Measurements from ENCODE around the gene MEGF10. TPM values are rescaled to one million over a fixed set of nuclear protein-coding genes. Genes with fewer than 3 reads are reported as not detected.
A peak's percentile ranks its signal among the peaks of the same experiment; 100 is the strongest.
"Not testable (repeated sequence)": the region's sequence is repeated elsewhere in the genome, so short reads cannot be mapped to it uniquely, and the experiment has no call there.

The MEGF10 gene
- under 1 TPM; 0.49 to 0.92 TPM for total RNA-seq
- long read RNA-seq, result 0 reads

- DNase-seq, result peak in 1 of 2 donors; percentile 33
Measured at GRCh38 chr5:127290019-127290945, at the start of gene MEGF10. Gene MEGF10, plus strand, starts transcription at chr5:127290796. Its CDS starts 40,513 bp downstream, at chr5:127331309.

GRCh38 chr5:127243011-127243410 lies 47.6 kb upstream of the MEGF10 start:
- intact Hi-C loops (cut with DNase I, micrococcal nuclease), result no loop called here
- ATAC-seq (no peak), DNase-seq (no peak)

More at GRCh38 chr5:127290019-127290945, at the start of gene MEGF10:
- ATAC-seq, result peak; percentile 84
- intact Hi-C loops (cut with DNase I, micrococcal nuclease), result no loop called here

GRCh38 chr5:127254729-127255284 lies 35.8 kb upstream of the MEGF10 start:
- ATAC-seq (peak; percentile 23), DNase-seq (no peak)
- intact Hi-C loops (cut with DNase I, micrococcal nuclease), result no loop called here

- intact Hi-C loops (cut with DNase I, micrococcal nuclease), result no loop called here
- peak; percentile 99 for ATAC-seq
- DNase-seq, result no peak
Measured at GRCh38 chr5:127256886-127257597, 33.6 kb upstream of the MEGF10 start.

GRCh38 chr5:127260686-127261085 lies 29.9 kb upstream of the MEGF10 start:
- intact Hi-C loops (cut with DNase I, micrococcal nuclease), result no loop called here
- ATAC-seq, result no peak
- DNase-seq, result no peak

GRCh38 chr5:127265473-127265872 lies 25.1 kb upstream of the MEGF10 start:
- DNase-seq; ATAC-seq; intact Hi-C loops (cut with DNase I, micrococcal nuclease): not testable (repeated sequence)

- intact Hi-C loops (cut with DNase I, micrococcal nuclease); DNase-seq; ATAC-seq: not testable (repeated sequence)
Measured at GRCh38 chr5:127268342-127268741, 22.3 kb upstream of the MEGF10 start.

GRCh38 chr5:127270713-127271112 lies 19.9 kb upstream of the MEGF10 start:
- ATAC-seq; intact Hi-C loops (cut with DNase I, micrococcal nuclease); DNase-seq: not testable (repeated sequence)

GRCh38 chr5:127275641-127276193 lies 14.9 kb upstream of the MEGF10 start:
- ATAC-seq, result no peak
- intact Hi-C loops (cut with DNase I, micrococcal nuclease), result no loop called here
- no peak for DNase-seq

GRCh38 chr5:127280491-127281220 lies 9.9 kb upstream of the MEGF10 start:
- no peak for ATAC-seq
- intact Hi-C loops (cut with DNase I, micrococcal nuclease), result no loop called here
- no peak for DNase-seq

GRCh38 chr5:127281609-127282008 lies 9.0 kb upstream of the MEGF10 start:
- intact Hi-C loops (cut with DNase I, micrococcal nuclease), result no loop called here
- no peak for ATAC-seq

GRCh38 chr5:127288676-127289075 lies 1.9 kb upstream of the MEGF10 start:
- DNase-seq (no peak), ATAC-seq (no peak)
- intact Hi-C loops (cut with DNase I, micrococcal nuclease), result loop anchor here in 1 of 2 donors (5.0 kb wide), 1 partner anchor 204 kb away; no protein-coding TSS in a partner anchor

More at GRCh38 chr5:127281609-127282008, 9.0 kb upstream of the MEGF10 start:
- DNase-seq, result no peak

GRCh38 chr5:127290946-127291693 lies 524 bp downstream of the MEGF10 start:
- ATAC-seq (peak; percentile 64), DNase-seq (no peak)
- intact Hi-C loops (cut with DNase I, micrococcal nuclease), result no loop called here

- ATAC-seq (no peak), DNase-seq (no peak)
- intact Hi-C loops (cut with DNase I, micrococcal nuclease), result no loop called here
Measured at GRCh38 chr5:127292030-127292735, 1.6 kb downstream of the MEGF10 start.

- intact Hi-C loops (cut with DNase I, micrococcal nuclease), result no loop called here
- DNase-seq (no peak), ATAC-seq (no peak)
Measured at GRCh38 chr5:127293373-127293772, 2.8 kb downstream of the MEGF10 start.

GRCh38 chr5:127294829-127295228 lies 4.2 kb downstream of the MEGF10 start:
- no peak for DNase-seq
- ATAC-seq, result no peak
- intact Hi-C loops (cut with DNase I, micrococcal nuclease), result no loop called here

GRCh38 chr5:127295454-127295853 lies 4.9 kb downstream of the MEGF10 start:
- no peak for DNase-seq
- intact Hi-C loops (cut with DNase I, micrococcal nuclease), result no loop called here
- ATAC-seq, result no peak

All from left colon (tissue), 2 donors.